IPS-18c (cell line): Measurements from ENCODE around the gene PTPRD.

Experiments used
- H3K4me3 ChIP-seq: 2 replicates; pipeline ENCODE4 v1.7.0; 2013; ENCODE audit warnings: low read depth, mild to moderate bottlenecking, low read length, moderate library complexity; ENCODE audit not compliant: insufficient read depth
- H3K9me3 ChIP-seq: one replicate; pipeline ENCODE4 v1.6.1; 2013; ENCODE audit warnings: mild to moderate bottlenecking, low read length, moderate library complexity; ENCODE audit not compliant: control insufficient read depth, insufficient read depth

The PTPRD gene

GRCh38 chr9:9257999-9258498, 1354.8 kb downstream of the PTPRD start:
- Histone ChIP-seq H3K4me3 (no peak overlapping the region), H3K9me3 (no peaks in the 10 kb centered on the region)

- Histone ChIP-seq H3K9me3 (peaks cover 3% of the 10 kb centered on the region), H3K4me3 (no peak overlapping the region)
These were observed 1366.1 kb downstream of the PTPRD start for GRCh38 chr9:9246726-9247125.

- Histone ChIP-seq H3K4me3 (no peak overlapping the region), H3K9me3 (peaks cover 5% of the 10 kb centered on the region)
These were observed 1380.9 kb downstream of the PTPRD start for GRCh38 chr9:9231946-9232345.

GRCh38 chr9:9229269-9229668, 1383.5 kb downstream of the PTPRD start:
- H3K4me3 ChIP-seq = no peak overlapping the region
- peaks cover 5% of the 10 kb centered on the region for H3K9me3 ChIP-seq

GRCh38 chr9:9223175-9223574, 1389.6 kb downstream of the PTPRD start:
- Histone ChIP-seq H3K9me3 (no peaks in the 10 kb centered on the region), H3K4me3 (no peak overlapping the region)

GRCh38 chr9:9222730-9223129, 1390.1 kb downstream of the PTPRD start:
- no peaks in the 10 kb centered on the region for H3K9me3 ChIP-seq
- no peak overlapping the region for H3K4me3 ChIP-seq

- no peak overlapping the region for H3K4me3 ChIP-seq
- no peaks in the 10 kb centered on the region for H3K9me3 ChIP-seq
These were observed 1395.9 kb downstream of the PTPRD start for GRCh38 chr9:9216934-9217333.

- Histone ChIP-seq H3K4me3 (no peak overlapping the region), H3K9me3 (no peaks in the 10 kb centered on the region)
These were observed 1397.8 kb downstream of the PTPRD start for GRCh38 chr9:9215050-9215449.

- Histone ChIP-seq H3K9me3 (no peaks in the 10 kb centered on the region), H3K4me3 (no peak overlapping the region)
These were observed 1398.7 kb downstream of the PTPRD start for GRCh38 chr9:9214066-9214465.

GRCh38 chr9:9212963-9213362, 1399.8 kb downstream of the PTPRD start:
- H3K4me3 ChIP-seq = no peak overlapping the region
- H3K9me3 ChIP-seq = no peaks in the 10 kb centered on the region

- Histone ChIP-seq H3K4me3 (no peak overlapping the region), H3K9me3 (no peaks in the 10 kb centered on the region)
These were observed 1410.5 kb downstream of the PTPRD start for GRCh38 chr9:9202276-9202675.

GRCh38 chr9:9186086-9186485, 1426.7 kb downstream of the PTPRD start:
- Histone ChIP-seq H3K9me3 (no peaks in the 10 kb centered on the region), H3K4me3 (no peak overlapping the region)

GRCh38 chr9:9182431-9182830, 1430.4 kb downstream of the PTPRD start:
- H3K9me3 ChIP-seq = no peaks in the 10 kb centered on the region

GRCh38 chr9:9177081-9177480, 1435.7 kb downstream of the PTPRD start:
- H3K9me3 ChIP-seq = no peaks in the 10 kb centered on the region
- no peak overlapping the region for H3K4me3 ChIP-seq

More at GRCh38 chr9:9182431-9182830, 1430.4 kb downstream of the PTPRD start:
- no peak overlapping the region for H3K4me3 ChIP-seq

- Histone ChIP-seq H3K9me3 (no peaks in the 10 kb centered on the region), H3K4me3 (no peak overlapping the region)
These were observed 1438.4 kb downstream of the PTPRD start for GRCh38 chr9:9174358-9174757.

GRCh38 chr9:9173264-9173663, 1439.5 kb downstream of the PTPRD start:
- no peaks in the 10 kb centered on the region for H3K9me3 ChIP-seq
- no peak overlapping the region for H3K4me3 ChIP-seq

- Histone ChIP-seq H3K9me3 (no peaks in the 10 kb centered on the region), H3K4me3 (no peak overlapping the region)
These were observed 1442.2 kb downstream of the PTPRD start for GRCh38 chr9:9170439-9171134.

GRCh38 chr9:9142001-9142400, 1470.8 kb downstream of the PTPRD start:
- Histone ChIP-seq H3K4me3 (no peak overlapping the region), H3K9me3 (no peaks in the 10 kb centered on the region)

- no peaks in the 10 kb centered on the region for H3K9me3 ChIP-seq
- H3K4me3 ChIP-seq = no peak overlapping the region
These were observed 1479.3 kb downstream of the PTPRD start for GRCh38 chr9:9133526-9133925.
